K562 (cell line): Measurements from ENCODE around the gene MSANTD1. TPM values are rescaled to one million over a fixed set of nuclear protein-coding genes. Genes with fewer than 3 reads are reported as not detected.
A peak's percentile ranks its signal among the peaks of the same experiment; 100 is the strongest.

ENCODE experiments used
- CBX2 ChIP-seq: fragments of 200-600 bp; sonication (generic); IDR thresholded peaks from one replicate; pipeline ENCODE4 v1.6.1; 2012; ENCODE audit warnings: mild to moderate bottlenecking, low read length, inconsistent platforms; ENCODE audit not compliant: insufficient read depth, poor library complexity, severe bottlenecking
- ELK1 ChIP-seq: sonication (generic); formaldehyde crosslinking; IDR thresholded peaks from 2 replicates; pipeline ENCODE4 v1.8.1; 2022; ENCODE audit warnings: missing genetic modification reagents
- GATA2 ChIP-seq: sonication (generic); formaldehyde crosslinking; IDR thresholded peaks from 2 replicates; pipeline ENCODE4 v1.4.0; 2020; ENCODE audit warnings: mild to moderate bottlenecking, missing genetic modification reagents
- MITF ChIP-seq: IDR thresholded peaks from 2 replicates; pipeline ENCODE4 v1.6.1; 2014; ENCODE audit warnings: antibody characterized with exemption
- NR2C2 ChIP-seq, 2 experiments: fragments of 200-800 bp in 1 of 2; sonication (Bioruptor generic) in 1 of 2; sonication (generic) in 1 of 2; formaldehyde crosslinking in 1 of 2; IDR thresholded peaks; 2 replicates each; pipeline versions ENCODE4 v1.6.1 to v1.8.0; 2016 to 2022; ENCODE audit warnings: mild to moderate bottlenecking in 1 of 2, missing compliant biosample characterization in 1 of 2, missing genetic modification characterization in 1 of 2, missing genetic modification reagents in 1 of 2
- RREB1 ChIP-seq: fragments of 250-450 bp; sonication (Bioruptor Pico); IDR thresholded peaks from 2 replicates; pipeline ENCODE4 v1.4.0; 2020
- RUNX1 ChIP-seq: sonication (generic); IDR thresholded peaks from 2 replicates; pipeline ENCODE4 v1.6.1; 2016; ENCODE audit warnings: antibody characterized with exemption, low read depth
- SMARCB1 ChIP-seq: IDR thresholded peaks from 2 replicates; pipeline ENCODE4 v1.6.1; 2011; ENCODE audit warnings: improper control_type of control experiment, low read depth; ENCODE audit not compliant: insufficient read length
- SMARCC2 ChIP-seq: fragments of 450-650 bp; IDR thresholded peaks from 2 replicates; pipeline ENCODE4 v1.6.1; 2017; ENCODE audit warnings: antibody characterized with exemption, moderate library complexity, mild to moderate bottlenecking, low read depth
- TFAP4 ChIP-seq: sonication (generic); formaldehyde crosslinking; IDR thresholded peaks from 2 replicates; pipeline ENCODE4 v1.8.0; 2022; ENCODE audit warnings: missing genetic modification reagents, mild to moderate bottlenecking, moderate library complexity, borderline replicate concordance
- WHSC1 ChIP-seq: IDR thresholded peaks from one replicate; pipeline ENCODE4 v1.6.1; 2012; ENCODE audit warnings: low read length, control low read depth, inconsistent platforms
- ZFX ChIP-seq: sonication (generic); formaldehyde crosslinking; IDR thresholded peaks from 2 replicates; pipeline ENCODE4 v1.8.0; 2022; ENCODE audit warnings: mild to moderate bottlenecking, missing genetic modification reagents, moderate library complexity
- ZNF224 ChIP-seq: sonication (generic); formaldehyde crosslinking; IDR thresholded peaks from 2 replicates; pipeline ENCODE4 v1.8.0; 2022; ENCODE audit warnings: mild to moderate bottlenecking, missing genetic modification reagents
- ZNF639 ChIP-seq, 2 experiments: fragments of 200-800 bp in 1 of 2; sonication (Bioruptor generic) in 1 of 2; sonication (generic) in 1 of 2; formaldehyde crosslinking in 1 of 2; IDR thresholded peaks in 1 of 2; conservative IDR thresholded peaks in 1 of 2; 2 replicates each; pipeline versions ENCODE4 v1.5.0 to v1.6.1; 2016 to 2020; ENCODE audit warnings: missing compliant biosample characterization in 1 of 2, missing genetic modification characterization in 1 of 2, missing genetic modification reagents in 1 of 2
- ZNF766 ChIP-seq: fragments of 200-800 bp; sonication (Bioruptor generic); conservative IDR thresholded peaks from 2 replicates; pipeline ENCODE4 v1.6.1; 2016; ENCODE audit warnings: missing genetic modification characterization, missing compliant biosample characterization
- polyA plus RNA-seq, 8 experiments: library from polyadenylated mRNA; depleted of rRNA in 4 of 8; stranded (reverse) in 5 of 8; unstranded in 3 of 8; fragments of >200 nt; fragmentation: Nextera tagmentation in 2 of 8; fragmentation: Illumina TruSeq in 1 of 8; extraction: Ambion mirVana in 2 of 8; extraction: Trizol in 1 of 8; gene quantifications; 2 replicates each; pipeline versions ENCODE4 v1.2.1 to v1.2.3, GENCODE V29; 2011 to 2014; ENCODE audit warnings: inconsistent platforms in 1 of 8, missing spikeins in 1 of 8
- total RNA-seq, 7 experiments: library from RNA; depleted of rRNA in 6 of 7; stranded (reverse); fragments of >200 nt in 6 of 7; fragmentation: Illumina TruSeq in 2 of 7; extraction: Trizol in 2 of 7; gene quantifications; 2 replicates each; pipeline versions ENCODE4 v1.2.1 to v1.2.3, GENCODE V29; 2011 to 2021; ENCODE audit warnings: low replicate concordance in 1 of 7

MSANTD1 gene
- total and polyA plus RNA-seq, 9 of the 15 experiments (the other 6 are each of a cell fraction or from before 2014, with no cell fraction given), result 0.04 to 0.09 (median 0.07) TPM; not detected in 6

GRCh38 chr4:3305610-3306371, 56.8 kb downstream of the MSANTD1 start (continued):
- TF ChIP-seq ZNF639 (CRISPR knock-in tag; conservative IDR thresholded peaks at IDR 0.05 in 1 of 2, IDR thresholded peaks at IDR 0.05 in 1 of 2), result peak in 1 of 2 experiments; percentile 56; a peak in 1 of 4 replicates
- TF ChIP-seq ZFX (CRISPR knock-in tag), result no peak
- no peak for TF ChIP-seq NR2C2 (CRISPR knock-in tag; IDR thresholded peaks at IDR 0.05)
- peak; percentile 44; the same call in 1 of the 2 replicates for TF ChIP-seq NR2C2 (tag; IDR thresholded peaks at IDR 0.05)
- no peak for TF ChIP-seq RUNX1
- no peak for TF ChIP-seq ELK1 (CRISPR knock-in tag)
- no peak for TF ChIP-seq ZNF224 (CRISPR knock-in tag)
- TF ChIP-seq ZNF766 (CRISPR knock-in tag), result no peak
- 0 out of 2 replicates have a peak, but pooled peaks have one; percentile 61 for TF ChIP-seq TFAP4 (CRISPR knock-in tag)
- no peak for TF ChIP-seq MITF
- TF ChIP-seq RREB1, result no peak
- TF ChIP-seq SMARCB1, result no peak
- no peak for TF ChIP-seq WHSC1
- no peak for TF ChIP-seq CBX2
- peak; percentile 82 for TF ChIP-seq GATA2 (CRISPR knock-in tag)
- TF ChIP-seq SMARCC2, result peak; percentile 43; the same call in 1 of the 2 replicates
